ENCODE measurements around the gene SLC16A10.
"Not testable (repeated sequence)": the region's sequence is repeated elsewhere in the genome, so short reads cannot be mapped to it uniquely, and the experiment has no call there.

SLC16A10 gene

GRCh38 chr6:111243095-111243494 is 155.8 kb downstream of the SLC16A10 start:
- WGBS, 2 experiments (ENCODE audit: insufficient coverage in 2 of 2) = 80 to 94% methylated on average over 1 to 2 of the region's 4 CpGs
- H3K4me1 ChIP-seq (ENCODE audit: control insufficient read depth, insufficient read depth, low read length, poor library complexity, severe bottlenecking) = peaks cover 7% of the 10 kb centered on the region
- no peaks in the 10 kb centered on the region for H3K9me3 ChIP-seq (ENCODE audit: control insufficient read depth, low read length)
- no peak overlapping the region for H3K4me3 ChIP-seq (ENCODE audit: extremely low read depth, insufficient read depth, low read length, poor library complexity, severe bottlenecking)
- no peaks in the 10 kb centered on the region for H3K36me3 ChIP-seq (ENCODE audit: control insufficient read depth, insufficient read depth, low read length)
- H3K27ac ChIP-seq (ENCODE audit: low read depth, low read length, severe bottlenecking) = no peak overlapping the region

GRCh38 chr6:111248789-111249188 is 161.5 kb downstream of the SLC16A10 start:
- Histone ChIP-seq H3K36me3 (ENCODE audit: control insufficient read depth, insufficient read depth, low read length) (no peaks in the 10 kb centered on the region), H3K4me3 (ENCODE audit: extremely low read depth, insufficient read depth, low read length, poor library complexity, severe bottlenecking) (no peak overlapping the region), H3K4me1 (ENCODE audit: control insufficient read depth, insufficient read depth, low read length, poor library complexity, severe bottlenecking) (no peaks in the 10 kb centered on the region), H3K9me3 (ENCODE audit: control insufficient read depth, low read length) (no peaks in the 10 kb centered on the region), H3K27ac (ENCODE audit: low read depth, low read length, severe bottlenecking) (no peak overlapping the region)

- Histone ChIP-seq H3K36me3 (ENCODE audit: control insufficient read depth, insufficient read depth, low read length) (no peaks in the 10 kb centered on the region), H3K4me1 (ENCODE audit: control insufficient read depth, insufficient read depth, low read length, poor library complexity, severe bottlenecking) (no peaks in the 10 kb centered on the region), H3K9me3 (ENCODE audit: control insufficient read depth, low read length) (no peaks in the 10 kb centered on the region), H3K27ac (ENCODE audit: low read depth, low read length, severe bottlenecking) (no peak overlapping the region), H3K4me3 (ENCODE audit: extremely low read depth, insufficient read depth, low read length, poor library complexity, severe bottlenecking) (no peak overlapping the region)
- WGBS, 2 experiments (ENCODE audit: insufficient coverage in 2 of 2) = 100% methylated on average over 1 to 2 of the region's 4 CpGs
These were observed 163.6 kb downstream of the SLC16A10 start for GRCh38 chr6:111250791-111251354.

- H3K4me1 ChIP-seq (ENCODE audit: control insufficient read depth, insufficient read depth, low read length, poor library complexity, severe bottlenecking) = no peaks in the 10 kb centered on the region
- H3K27ac ChIP-seq (ENCODE audit: low read depth, low read length, severe bottlenecking) = no peak overlapping the region
- H3K9me3 ChIP-seq (ENCODE audit: control insufficient read depth, low read length) = no peaks in the 10 kb centered on the region
- 67% methylated on average over 2 of the region's 3 CpGs; no CpG with 5 or more reads in 1 of the 2 experiments for WGBS, 2 experiments (ENCODE audit: insufficient coverage in 2 of 2)
- H3K36me3 ChIP-seq (ENCODE audit: control insufficient read depth, insufficient read depth, low read length) = no peaks in the 10 kb centered on the region
- no peak overlapping the region for H3K4me3 ChIP-seq (ENCODE audit: extremely low read depth, insufficient read depth, low read length, poor library complexity, severe bottlenecking)
These were observed 165.4 kb downstream of the SLC16A10 start for GRCh38 chr6:111252726-111253125.

GRCh38 chr6:111254004-111254778 is 166.9 kb downstream of the SLC16A10 start:
- Histone ChIP-seq H3K36me3 (ENCODE audit: control insufficient read depth, insufficient read depth, low read length) (no peaks in the 10 kb centered on the region), H3K9me3 (ENCODE audit: control insufficient read depth, low read length) (no peaks in the 10 kb centered on the region), H3K4me3 (ENCODE audit: extremely low read depth, insufficient read depth, low read length, poor library complexity, severe bottlenecking) (no peak overlapping the region), H3K4me1 (ENCODE audit: control insufficient read depth, insufficient read depth, low read length, poor library complexity, severe bottlenecking) (no peaks in the 10 kb centered on the region), H3K27ac (ENCODE audit: low read depth, low read length, severe bottlenecking) (no peak overlapping the region)
- 32 to 33% methylated on average over 7 to 8 of the region's 9 CpGs for WGBS, 2 experiments (ENCODE audit: insufficient coverage in 2 of 2)

GRCh38 chr6:111254779-111255166 is 167.5 kb downstream of the SLC16A10 start:
- Histone ChIP-seq H3K36me3 (ENCODE audit: control insufficient read depth, insufficient read depth, low read length) (no peaks in the 10 kb centered on the region), H3K4me1 (ENCODE audit: control insufficient read depth, insufficient read depth, low read length, poor library complexity, severe bottlenecking) (no peaks in the 10 kb centered on the region), H3K9me3 (ENCODE audit: control insufficient read depth, low read length) (no peaks in the 10 kb centered on the region), H3K4me3 (ENCODE audit: extremely low read depth, insufficient read depth, low read length, poor library complexity, severe bottlenecking) (no peak overlapping the region), H3K27ac (ENCODE audit: low read depth, low read length, severe bottlenecking) (no peak overlapping the region)
- 42 to 61% methylated on average over 4 to 5 of the region's 6 CpGs for WGBS, 2 experiments (ENCODE audit: insufficient coverage in 2 of 2)

GRCh38 chr6:111255838-111256237 is 168.5 kb downstream of the SLC16A10 start:
- H3K9me3 ChIP-seq (ENCODE audit: control insufficient read depth, low read length); H3K4me3 ChIP-seq (ENCODE audit: extremely low read depth, insufficient read depth, low read length, poor library complexity, severe bottlenecking); H3K4me1 ChIP-seq (ENCODE audit: control insufficient read depth, insufficient read depth, low read length, poor library complexity, severe bottlenecking); H3K36me3 ChIP-seq (ENCODE audit: control insufficient read depth, insufficient read depth, low read length); H3K27ac ChIP-seq (ENCODE audit: low read depth, low read length, severe bottlenecking): not testable (repeated sequence)
- no CpG with 5 or more reads among the region's 2 CpGs for WGBS, 2 experiments (ENCODE audit: insufficient coverage in 2 of 2)

- no peak overlapping the region for H3K27ac ChIP-seq (ENCODE audit: low read depth, low read length, severe bottlenecking)
- H3K4me3 ChIP-seq (ENCODE audit: extremely low read depth, insufficient read depth, low read length, poor library complexity, severe bottlenecking) = no peak overlapping the region
- H3K4me1 ChIP-seq (ENCODE audit: control insufficient read depth, insufficient read depth, low read length, poor library complexity, severe bottlenecking) = peaks cover 8% of the 10 kb centered on the region
- no peaks in the 10 kb centered on the region for H3K9me3 ChIP-seq (ENCODE audit: control insufficient read depth, low read length)
- no peaks in the 10 kb centered on the region for H3K36me3 ChIP-seq (ENCODE audit: control insufficient read depth, insufficient read depth, low read length)
These were observed 169.3 kb downstream of the SLC16A10 start for GRCh38 chr6:111256646-111257045.

- WGBS, 2 experiments (ENCODE audit: insufficient coverage in 2 of 2) = 92 to 95% methylated on average over 3 to 5 of the region's 13 CpGs
- H3K4me3 ChIP-seq (ENCODE audit: extremely low read depth, insufficient read depth, low read length, poor library complexity, severe bottlenecking) = no peak overlapping the region
- H3K36me3 ChIP-seq (ENCODE audit: control insufficient read depth, insufficient read depth, low read length) = peaks cover 4% of the 10 kb centered on the region
- H3K27ac ChIP-seq (ENCODE audit: low read depth, low read length, severe bottlenecking) = no peak overlapping the region
- peaks cover 8% of the 10 kb centered on the region for H3K4me1 ChIP-seq (ENCODE audit: control insufficient read depth, insufficient read depth, low read length, poor library complexity, severe bottlenecking)
- no peaks in the 10 kb centered on the region for H3K9me3 ChIP-seq (ENCODE audit: control insufficient read depth, low read length)
These were observed 170.7 kb downstream of the SLC16A10 start for GRCh38 chr6:111258010-111258409.

GRCh38 chr6:111258615-111259088 is 171.3 kb downstream of the SLC16A10 start:
- no peak overlapping the region for H3K27ac ChIP-seq (ENCODE audit: low read depth, low read length, severe bottlenecking)
- WGBS, 2 experiments (ENCODE audit: insufficient coverage in 2 of 2) = 13 to 42% methylated on average over 7 to 15 of the region's 18 CpGs
- peaks cover 4% of the 10 kb centered on the region for H3K36me3 ChIP-seq (ENCODE audit: control insufficient read depth, insufficient read depth, low read length)
- H3K4me3 ChIP-seq (ENCODE audit: extremely low read depth, insufficient read depth, low read length, poor library complexity, severe bottlenecking) = peak overlapping the region; percentile 76
- H3K9me3 ChIP-seq (ENCODE audit: control insufficient read depth, low read length) = no peaks in the 10 kb centered on the region
- H3K4me1 ChIP-seq (ENCODE audit: control insufficient read depth, insufficient read depth, low read length, poor library complexity, severe bottlenecking) = peaks cover 9% of the 10 kb centered on the region

All from mesodermal cell (in vitro differentiated cells).